Cardiac muscle cell (in vitro differentiated cells and primary cell): ENCODE data around the gene SURF4. TPM values are rescaled to one million over a fixed set of nuclear protein-coding genes. Genes with fewer than 3 reads are reported as not detected.

ENCODE experiments used
- DNase-seq, 2 donors: peaks; one replicate each; pipeline versions ENCODE4 v3.0.0 to v3.0.0-alpha.2; 2010 to 2017; ENCODE audit warnings: low read depth in 1 of 2, low spot score in 1 of 2
- H3K27ac ChIP-seq: fragments of 200-600 bp; sonication (generic); 2 replicates; pipeline ENCODE4 v1.5.1; 2016
- H3K27me3 ChIP-seq: fragments of 200-600 bp; sonication (generic); 2 replicates; pipeline ENCODE4 v1.6.0; 2016; ENCODE audit warnings: control low read depth
- H3K36me3 ChIP-seq: fragments of 200-600 bp; sonication (generic); 2 replicates; pipeline ENCODE4 v1.5.1; 2016; ENCODE audit warnings: control low read depth
- H3K4me1 ChIP-seq: fragments of 200-600 bp; sonication (generic); 2 replicates; pipeline ENCODE4 v1.8.1; 2017; ENCODE audit warnings: low read depth, mild to moderate bottlenecking, mixed run types
- H3K4me3 ChIP-seq: fragments of 200-600 bp; sonication (generic); 2 replicates; pipeline ENCODE4 v1.5.1; 2016; ENCODE audit warnings: mild to moderate bottlenecking
- H3K9me3 ChIP-seq: fragments of 200-600 bp; sonication (generic); 2 replicates; pipeline ENCODE4 v1.5.1; 2017; ENCODE audit warnings: low read depth, mild to moderate bottlenecking, control low read depth
- polyA plus RNA-seq: library from polyadenylated mRNA; unstranded; fragments of >200 nt; fragmentation: Nextera tagmentation; extraction: Ambion mirVana; gene quantifications from 2 replicates; pipeline ENCODE4 v1.2.1, GENCODE V29; 2016
- total RNA-seq: library from RNA; depleted of rRNA; stranded (reverse); fragments of >200 nt; gene quantifications from 2 replicates; pipeline ENCODE4 v1.2.3, GENCODE V29; 2016
- TF ChIP-seq, protein P1 (sequence below): IDR thresholded peaks from 2 replicates; pipeline ENCODE4 v1.5.1; 2012; ENCODE audit warnings: low read depth, mild to moderate bottlenecking, low read length

SURF4 gene
- total and polyA plus RNA-seq, 2 experiments from 2014 or later = 121 to 200 TPM

DNA sequence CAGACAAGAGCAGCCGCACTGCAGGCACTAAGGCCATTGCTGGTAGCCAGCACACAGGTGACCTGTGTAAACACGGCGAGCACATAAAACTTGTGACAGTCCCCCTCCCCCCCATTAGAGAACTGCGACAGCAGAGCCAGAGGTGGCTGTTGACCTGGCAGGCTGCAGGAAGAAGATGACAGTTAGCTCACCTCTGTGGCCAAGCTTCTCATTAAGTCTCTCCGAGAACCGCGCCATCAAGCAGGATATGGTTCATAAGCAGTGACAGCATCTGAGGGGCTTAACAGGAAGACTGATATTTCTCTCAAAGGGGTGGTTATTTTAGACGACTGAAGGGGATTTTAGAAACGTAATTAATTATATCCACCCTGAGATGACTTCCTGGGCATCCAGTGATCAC is 5.2 kb downstream of the SURF4 start:
- Histone ChIP-seq H3K36me3 (peaks cover 21% of the 10 kb centered on the region), H3K27me3 (no peaks in the 10 kb centered on the region), H3K4me1 (no peaks in the 10 kb centered on the region), H3K4me3 (no peak overlapping the region), H3K9me3 (no peaks in the 10 kb centered on the region), H3K27ac (no peak overlapping the region)
- TF ChIP-seq, protein P1, sequence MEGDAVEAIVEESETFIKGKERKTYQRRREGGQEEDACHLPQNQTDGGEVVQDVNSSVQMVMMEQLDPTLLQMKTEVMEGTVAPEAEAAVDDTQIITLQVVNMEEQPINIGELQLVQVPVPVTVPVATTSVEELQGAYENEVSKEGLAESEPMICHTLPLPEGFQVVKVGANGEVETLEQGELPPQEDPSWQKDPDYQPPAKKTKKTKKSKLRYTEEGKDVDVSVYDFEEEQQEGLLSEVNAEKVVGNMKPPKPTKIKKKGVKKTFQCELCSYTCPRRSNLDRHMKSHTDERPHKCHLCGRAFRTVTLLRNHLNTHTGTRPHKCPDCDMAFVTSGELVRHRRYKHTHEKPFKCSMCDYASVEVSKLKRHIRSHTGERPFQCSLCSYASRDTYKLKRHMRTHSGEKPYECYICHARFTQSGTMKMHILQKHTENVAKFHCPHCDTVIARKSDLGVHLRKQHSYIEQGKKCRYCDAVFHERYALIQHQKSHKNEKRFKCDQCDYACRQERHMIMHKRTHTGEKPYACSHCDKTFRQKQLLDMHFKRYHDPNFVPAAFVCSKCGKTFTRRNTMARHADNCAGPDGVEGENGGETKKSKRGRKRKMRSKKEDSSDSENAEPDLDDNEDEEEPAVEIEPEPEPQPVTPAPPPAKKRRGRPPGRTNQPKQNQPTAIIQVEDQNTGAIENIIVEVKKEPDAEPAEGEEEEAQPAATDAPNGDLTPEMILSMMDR = no peak
- no peak for DNase-seq

DNA sequence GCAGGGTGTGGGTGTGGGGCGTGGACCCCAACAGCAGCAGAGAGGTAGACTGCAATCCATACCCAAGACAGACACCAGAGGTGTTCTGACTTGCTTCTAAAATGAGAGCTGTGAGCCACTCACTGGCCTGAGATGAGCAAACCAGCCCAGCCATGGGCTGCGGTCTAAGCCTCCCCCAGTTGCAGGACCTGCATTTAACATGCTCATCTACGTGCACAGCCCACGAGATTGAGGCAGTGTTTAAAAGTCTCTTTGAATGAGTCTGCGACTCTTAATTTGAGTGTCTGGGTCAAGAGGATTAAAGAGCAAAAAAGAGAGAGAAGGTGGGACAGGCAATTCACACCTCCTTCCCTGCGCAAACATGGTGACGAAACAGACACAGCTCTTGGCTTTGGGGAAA is 5.9 kb downstream of the SURF4 start:
- no peaks in the 10 kb centered on the region for H3K9me3 ChIP-seq
- no peak overlapping the region for H3K4me3 ChIP-seq
- H3K27ac ChIP-seq = no peak overlapping the region
- TF ChIP-seq, protein P1 = no peak
- no peaks in the 10 kb centered on the region for H3K4me1 ChIP-seq
- H3K36me3 ChIP-seq = peaks cover 28% of the 10 kb centered on the region
- DNase-seq = no peak
- H3K27me3 ChIP-seq = no peaks in the 10 kb centered on the region

DNA sequence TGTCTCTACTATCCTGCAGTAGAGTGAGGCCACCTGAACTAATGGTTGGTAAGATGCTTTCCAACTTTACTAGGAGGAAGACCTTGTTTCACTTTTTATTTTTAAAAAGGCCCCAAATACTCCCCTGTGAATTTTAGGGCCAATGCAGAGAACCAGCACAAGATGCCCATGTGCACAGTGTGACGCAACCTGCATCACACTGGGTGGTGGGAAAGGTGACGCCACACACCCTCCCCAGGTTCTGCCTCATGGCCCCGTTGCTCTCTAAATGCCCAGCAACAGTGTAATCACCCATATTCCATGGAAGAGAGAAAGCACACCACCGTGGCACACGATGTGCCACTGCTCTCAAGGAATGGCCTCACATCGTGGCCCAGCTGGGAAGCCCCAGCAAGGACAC is 6.4 kb downstream of the SURF4 start:
- Histone ChIP-seq H3K9me3 (no peaks in the 10 kb centered on the region), H3K36me3 (peaks cover 31% of the 10 kb centered on the region), H3K4me1 (no peaks in the 10 kb centered on the region), H3K27me3 (no peaks in the 10 kb centered on the region), H3K4me3 (no peak overlapping the region), H3K27ac (no peak overlapping the region)
- DNase-seq = no peak
- TF ChIP-seq, protein P1 = no peak

DNA sequence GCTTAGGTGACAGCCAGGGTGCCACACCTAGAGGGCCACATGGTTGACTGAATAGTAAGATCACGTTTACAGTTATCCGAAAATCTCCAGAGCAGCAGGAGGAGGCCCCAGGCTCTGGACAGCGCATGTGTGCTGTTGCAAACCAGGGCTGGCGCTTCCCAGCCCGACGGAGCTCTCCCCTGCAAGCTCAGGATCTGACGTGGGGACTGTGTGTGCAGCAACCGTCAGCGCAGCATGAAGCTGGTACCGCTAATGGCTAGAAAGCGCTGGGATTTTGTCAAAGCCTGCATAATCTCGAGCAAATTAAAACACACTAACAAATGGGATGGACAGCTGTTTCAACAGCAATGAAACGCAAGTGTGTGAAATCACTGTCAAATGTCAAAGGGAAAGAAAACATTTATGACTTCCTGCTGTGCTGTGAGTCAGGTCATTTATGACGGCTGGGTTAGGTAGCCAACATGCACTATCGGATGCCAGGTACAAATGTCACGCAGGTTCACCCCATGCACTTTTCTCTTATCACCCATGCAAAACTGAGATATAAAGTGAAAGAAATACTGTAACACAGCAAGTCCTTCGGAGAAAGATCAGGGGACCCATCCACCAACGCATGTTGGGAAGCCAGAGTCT is 7.5 kb downstream of the SURF4 start:
- Histone ChIP-seq H3K4me3 (no peak overlapping the region), H3K36me3 (peaks cover 31% of the 10 kb centered on the region), H3K27me3 (no peaks in the 10 kb centered on the region), H3K27ac (no peak overlapping the region), H3K9me3 (no peaks in the 10 kb centered on the region), H3K4me1 (no peaks in the 10 kb centered on the region)
- TF ChIP-seq, protein P1 = no peak
- no peak for DNase-seq

DNA sequence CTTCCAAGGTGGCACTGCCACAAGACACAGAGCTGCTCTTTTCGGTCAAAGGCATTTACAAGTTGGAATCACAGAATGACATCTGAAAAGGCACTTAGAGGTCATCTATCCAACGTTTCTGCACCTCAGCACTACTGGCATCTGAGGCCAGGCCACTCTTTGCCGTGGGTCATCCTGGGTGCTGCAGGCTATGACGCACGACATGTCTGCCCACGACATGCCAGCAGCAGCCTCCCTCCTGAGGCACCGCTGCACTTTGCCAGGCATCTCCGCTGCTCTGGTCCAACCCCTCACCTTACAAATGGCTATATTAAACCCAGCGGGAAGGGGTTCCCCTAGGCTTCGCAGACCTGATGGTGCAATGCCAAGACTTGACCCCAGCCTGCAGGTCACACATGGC is 8.1 kb downstream of the SURF4 start:
- Histone ChIP-seq H3K27me3 (no peaks in the 10 kb centered on the region), H3K4me3 (no peak overlapping the region), H3K4me1 (no peaks in the 10 kb centered on the region), H3K27ac (no peak overlapping the region), H3K36me3 (peaks cover 27% of the 10 kb centered on the region), H3K9me3 (no peaks in the 10 kb centered on the region)
- TF ChIP-seq, protein P1 = no peak
- DNase-seq = no peak
